K562 (cell line): ENCODE results near the gene COX20. TPM values are rescaled to one million over a fixed set of nuclear protein-coding genes. Genes with fewer than 3 reads are reported as not detected.

Experiments
- EGR1 ChIP-seq: fragments of 450-650 bp; conservative IDR thresholded peaks from 2 replicates; pipeline ENCODE4 v1.6.1; 2017; ENCODE audit warnings: mild to moderate bottlenecking
- ETS1 ChIP-seq: conservative IDR thresholded peaks from 2 replicates; pipeline ENCODE4 v1.6.1; 2011; ENCODE audit warnings: low read depth, mild to moderate bottlenecking, low read length; ENCODE audit not compliant: control insufficient read depth
- RBFOX2 ChIP-seq: fragments of 200-400 bp; formaldehyde crosslinking; IDR thresholded peaks from 2 replicates; pipeline ENCODE4 v1.6.1; 2017; ENCODE audit warnings: low read depth, mild to moderate bottlenecking, low read length, moderate library complexity
- ZBTB11 ChIP-seq, 3 experiments: fragments of 200-800 bp in 1 of 3; fragments of 250-450 bp in 1 of 3; fragments of 450-650 bp in 1 of 3; sonication (Bioruptor Pico) in 1 of 3; sonication (Bioruptor generic) in 1 of 3; formaldehyde crosslinking in 1 of 3; IDR thresholded peaks; 2 replicates each; pipeline versions ENCODE4 v1.6.1 to v1.8.0; 2016 to 2022; ENCODE audit warnings: mild to moderate bottlenecking in 2 of 3, missing genetic modification characterization in 2 of 3, missing compliant biosample characterization in 1 of 3, moderate library complexity in 1 of 3
- ZNF644 ChIP-seq: fragments of 200-800 bp; sonication (Bioruptor generic); IDR thresholded peaks from 2 replicates; pipeline ENCODE4 v1.6.1; 2016; ENCODE audit warnings: low read depth, missing genetic modification characterization, missing compliant biosample characterization
- ZNF75A ChIP-seq: fragments of 450-650 bp; formaldehyde crosslinking; IDR thresholded peaks from 2 replicates; pipeline ENCODE4 v1.4.0; 2020; ENCODE audit warnings: mild to moderate bottlenecking
- polyA plus RNA-seq, 8 experiments: library from polyadenylated mRNA; depleted of rRNA in 4 of 8; stranded (reverse) in 5 of 8; unstranded in 3 of 8; fragments of >200 nt; fragmentation: Nextera tagmentation in 2 of 8; fragmentation: Illumina TruSeq in 1 of 8; extraction: Ambion mirVana in 2 of 8; extraction: Trizol in 1 of 8; gene quantifications; 2 replicates each; pipeline versions ENCODE4 v1.2.1 to v1.2.3, GENCODE V29; 2011 to 2014; ENCODE audit warnings: inconsistent platforms in 1 of 8, missing spikeins in 1 of 8
- total RNA-seq, 7 experiments: library from RNA; depleted of rRNA in 6 of 7; stranded (reverse); fragments of >200 nt in 6 of 7; fragmentation: Illumina TruSeq in 2 of 7; extraction: Trizol in 2 of 7; gene quantifications; 2 replicates each; pipeline versions ENCODE4 v1.2.1 to v1.2.3, GENCODE V29; 2011 to 2021; ENCODE audit warnings: low replicate concordance in 1 of 7
- TF ChIP-seq, protein P1 (sequence below), 2 experiments: fragments of 450-650 bp in 1 of 2; sonication (generic) in 1 of 2; formaldehyde crosslinking in 1 of 2; IDR thresholded peaks; 2 replicates each; pipeline versions ENCODE4 v1.7.1 to v1.9.0; 2016 to 2022; ENCODE audit warnings: inconsistent platforms in 1 of 2, mild to moderate bottlenecking in 1 of 2, missing genetic modification reagents in 1 of 2

Gene COX20
- total and polyA plus RNA-seq, 9 of the 15 experiments (the other 6 are each of a cell fraction or from before 2014, with no cell fraction given) = 41.5 to 192 (median 84.3) TPM

DNA sequence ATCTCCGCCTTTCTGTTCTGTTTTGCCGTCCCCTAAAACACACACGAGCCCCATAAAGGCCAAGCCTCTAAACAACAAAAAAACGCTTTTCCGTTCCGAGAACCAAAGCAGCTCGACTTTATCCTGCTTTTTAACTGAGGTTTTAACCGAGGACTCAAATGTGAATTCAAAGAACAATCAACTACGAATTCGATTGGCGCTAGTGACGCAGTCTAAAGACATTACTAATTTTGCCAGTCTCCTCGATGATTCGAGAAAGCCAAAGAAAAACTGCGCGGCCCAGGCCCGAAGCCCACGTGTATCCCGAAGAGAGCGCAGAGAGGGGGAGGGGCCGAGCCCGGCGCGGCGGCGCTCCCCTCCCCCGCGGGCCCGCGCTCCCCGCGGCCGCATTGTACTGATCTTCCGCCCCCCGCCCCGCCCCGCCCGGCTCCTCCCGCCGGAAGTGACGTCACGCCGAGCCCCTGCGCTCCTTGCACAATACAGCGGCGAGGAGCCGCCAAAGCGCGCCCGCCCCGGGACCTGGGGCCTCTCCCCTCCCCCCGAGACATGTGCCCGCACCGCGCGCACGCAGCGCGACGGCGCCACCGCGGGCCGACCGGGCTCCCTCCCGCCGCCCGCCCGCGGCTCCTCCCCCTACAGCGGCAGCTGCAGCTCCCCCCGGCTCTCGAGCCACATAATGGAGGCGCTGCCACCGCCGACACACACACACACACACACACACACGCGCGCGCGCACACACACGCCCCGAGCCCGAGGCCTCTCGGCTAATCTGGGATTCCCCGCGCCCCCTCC lies 27.4 kb downstream of the COX20 start (continued):
- TF ChIP-seq ETS1 = peak; percentile 95
- TF ChIP-seq, protein P1, sequence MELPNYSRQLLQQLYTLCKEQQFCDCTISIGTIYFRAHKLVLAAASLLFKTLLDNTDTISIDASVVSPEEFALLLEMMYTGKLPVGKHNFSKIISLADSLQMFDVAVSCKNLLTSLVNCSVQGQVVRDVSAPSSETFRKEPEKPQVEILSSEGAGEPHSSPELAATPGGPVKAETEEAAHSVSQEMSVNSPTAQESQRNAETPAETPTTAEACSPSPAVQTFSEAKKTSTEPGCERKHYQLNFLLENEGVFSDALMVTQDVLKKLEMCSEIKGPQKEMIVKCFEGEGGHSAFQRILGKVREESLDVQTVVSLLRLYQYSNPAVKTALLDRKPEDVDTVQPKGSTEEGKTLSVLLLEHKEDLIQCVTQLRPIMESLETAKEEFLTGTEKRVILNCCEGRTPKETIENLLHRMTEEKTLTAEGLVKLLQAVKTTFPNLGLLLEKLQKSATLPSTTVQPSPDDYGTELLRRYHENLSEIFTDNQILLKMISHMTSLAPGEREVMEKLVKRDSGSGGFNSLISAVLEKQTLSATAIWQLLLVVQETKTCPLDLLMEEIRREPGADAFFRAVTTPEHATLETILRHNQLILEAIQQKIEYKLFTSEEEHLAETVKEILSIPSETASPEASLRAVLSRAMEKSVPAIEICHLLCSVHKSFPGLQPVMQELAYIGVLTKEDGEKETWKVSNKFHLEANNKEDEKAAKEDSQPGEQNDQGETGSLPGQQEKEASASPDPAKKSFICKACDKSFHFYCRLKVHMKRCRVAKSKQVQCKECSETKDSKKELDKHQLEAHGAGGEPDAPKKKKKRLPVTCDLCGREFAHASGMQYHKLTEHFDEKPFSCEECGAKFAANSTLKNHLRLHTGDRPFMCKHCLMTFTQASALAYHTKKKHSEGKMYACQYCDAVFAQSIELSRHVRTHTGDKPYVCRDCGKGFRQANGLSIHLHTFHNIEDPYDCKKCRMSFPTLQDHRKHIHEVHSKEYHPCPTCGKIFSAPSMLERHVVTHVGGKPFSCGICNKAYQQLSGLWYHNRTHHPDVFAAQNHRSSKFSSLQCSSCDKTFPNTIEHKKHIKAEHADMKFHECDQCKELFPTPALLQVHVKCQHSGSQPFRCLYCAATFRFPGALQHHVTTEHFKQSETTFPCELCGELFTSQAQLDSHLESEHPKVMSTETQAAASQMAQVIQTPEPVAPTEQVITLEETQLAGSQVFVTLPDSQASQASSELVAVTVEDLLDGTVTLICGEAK (IDR thresholded peaks at IDR 0.05) = peak; percentile 65
- TF ChIP-seq, protein P1 (CRISPR knock-in tag; IDR thresholded peaks at IDR 0.05) = no peak
- no peak; the same call in 1 of the 2 replicates for TF ChIP-seq EGR1
- TF ChIP-seq ZNF644 (tag) = no peak
- TF ChIP-seq RBFOX2 = peak; percentile 67
- TF ChIP-seq ZBTB11 (CRISPR knock-in tag; IDR thresholded peaks at IDR 0.05) = peak in 1 of 3 experiments; percentile 88; a peak in 2 of 6 replicates
- TF ChIP-seq ZNF75A (CRISPR knock-in tag) = no peak
